A673 (cell line): ENCODE data around the gene EIF1AD.

ENCODE experiments used
- EZH2 ChIP-seq: fragments of 200-600 bp; sonication (generic); IDR thresholded peaks from 2 replicates; pipeline ENCODE4 v1.6.1; 2017; ENCODE audit warnings: borderline replicate concordance, low read depth, mild to moderate bottlenecking, mixed read lengths, antibody characterized with exemption, low read length; ENCODE audit not compliant: poor library complexity, severe bottlenecking
- TF ChIP-seq, protein P1 (sequence below): fragments of 300-800, 200-600 bp; sonication (generic); conservative IDR thresholded peaks from 2 replicates; pipeline ENCODE4 v1.5.1; 2017; ENCODE audit warnings: low read depth, mild to moderate bottlenecking, antibody characterized with exemption, low read length, moderate library complexity, mixed read lengths

- no peak for TF ChIP-seq EZH2
- TF ChIP-seq, protein P1, sequence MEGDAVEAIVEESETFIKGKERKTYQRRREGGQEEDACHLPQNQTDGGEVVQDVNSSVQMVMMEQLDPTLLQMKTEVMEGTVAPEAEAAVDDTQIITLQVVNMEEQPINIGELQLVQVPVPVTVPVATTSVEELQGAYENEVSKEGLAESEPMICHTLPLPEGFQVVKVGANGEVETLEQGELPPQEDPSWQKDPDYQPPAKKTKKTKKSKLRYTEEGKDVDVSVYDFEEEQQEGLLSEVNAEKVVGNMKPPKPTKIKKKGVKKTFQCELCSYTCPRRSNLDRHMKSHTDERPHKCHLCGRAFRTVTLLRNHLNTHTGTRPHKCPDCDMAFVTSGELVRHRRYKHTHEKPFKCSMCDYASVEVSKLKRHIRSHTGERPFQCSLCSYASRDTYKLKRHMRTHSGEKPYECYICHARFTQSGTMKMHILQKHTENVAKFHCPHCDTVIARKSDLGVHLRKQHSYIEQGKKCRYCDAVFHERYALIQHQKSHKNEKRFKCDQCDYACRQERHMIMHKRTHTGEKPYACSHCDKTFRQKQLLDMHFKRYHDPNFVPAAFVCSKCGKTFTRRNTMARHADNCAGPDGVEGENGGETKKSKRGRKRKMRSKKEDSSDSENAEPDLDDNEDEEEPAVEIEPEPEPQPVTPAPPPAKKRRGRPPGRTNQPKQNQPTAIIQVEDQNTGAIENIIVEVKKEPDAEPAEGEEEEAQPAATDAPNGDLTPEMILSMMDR = no peak
These were observed 2.2 kb upstream of the EIF1AD start for GRCh38 chr11:66004186-66004585.
